NB4 (cell line): ENCODE results near the gene MAN1A1.

Experiments used
- DNase-seq: peaks from one replicate; pipeline ENCODE4 v3.0.0; 2010; ENCODE audit warnings: low read depth
- H3K4me3 ChIP-seq: one replicate; pipeline ENCODE4 v1.5.1; 2011; ENCODE audit warnings: mild to moderate bottlenecking, low read depth, low read length, moderate library complexity
- MYC ChIP-seq: IDR thresholded peaks from 2 replicates; pipeline ENCODE4 v1.6.1; 2011; ENCODE audit warnings: low read depth, low read length
- POLR2A ChIP-seq: IDR thresholded peaks from 2 replicates; pipeline ENCODE4 v1.6.1; 2011; ENCODE audit warnings: mild to moderate bottlenecking; ENCODE audit not compliant: insufficient read length; ENCODE audit errors: extremely low read depth
- TF ChIP-seq, protein P1 (sequence below): IDR thresholded peaks from one replicate; pipeline ENCODE4 v1.5.1; 2012; ENCODE audit warnings: low read depth, low read length
- TF ChIP-seq, protein P2 (sequence below): IDR thresholded peaks from 2 replicates; pipeline ENCODE4 v1.6.1; 2011; ENCODE audit warnings: low read depth, low read length

Gene MAN1A1

DNA sequence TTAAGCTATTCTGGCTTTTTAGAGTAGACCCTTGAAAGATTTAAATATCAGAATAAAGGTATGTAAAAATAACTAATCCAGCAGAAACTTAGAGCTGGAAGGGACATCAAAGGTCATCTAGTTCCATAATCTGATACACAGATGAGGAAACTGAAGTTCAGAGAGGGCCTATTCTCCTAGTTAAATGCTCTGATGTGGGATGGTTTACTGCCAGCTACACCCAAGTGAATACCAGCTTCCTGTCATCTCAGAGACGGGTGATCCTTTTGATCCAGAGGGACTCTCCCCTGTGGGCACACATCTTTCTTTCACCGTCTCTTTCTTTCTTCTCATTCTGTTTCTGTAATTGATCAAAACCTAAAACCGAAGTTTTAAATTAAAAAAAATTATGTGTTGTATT, 94.1 kb downstream of the MAN1A1 start:
- H3K4me3 ChIP-seq, result no peak overlapping the region
- TF ChIP-seq, protein P1, sequence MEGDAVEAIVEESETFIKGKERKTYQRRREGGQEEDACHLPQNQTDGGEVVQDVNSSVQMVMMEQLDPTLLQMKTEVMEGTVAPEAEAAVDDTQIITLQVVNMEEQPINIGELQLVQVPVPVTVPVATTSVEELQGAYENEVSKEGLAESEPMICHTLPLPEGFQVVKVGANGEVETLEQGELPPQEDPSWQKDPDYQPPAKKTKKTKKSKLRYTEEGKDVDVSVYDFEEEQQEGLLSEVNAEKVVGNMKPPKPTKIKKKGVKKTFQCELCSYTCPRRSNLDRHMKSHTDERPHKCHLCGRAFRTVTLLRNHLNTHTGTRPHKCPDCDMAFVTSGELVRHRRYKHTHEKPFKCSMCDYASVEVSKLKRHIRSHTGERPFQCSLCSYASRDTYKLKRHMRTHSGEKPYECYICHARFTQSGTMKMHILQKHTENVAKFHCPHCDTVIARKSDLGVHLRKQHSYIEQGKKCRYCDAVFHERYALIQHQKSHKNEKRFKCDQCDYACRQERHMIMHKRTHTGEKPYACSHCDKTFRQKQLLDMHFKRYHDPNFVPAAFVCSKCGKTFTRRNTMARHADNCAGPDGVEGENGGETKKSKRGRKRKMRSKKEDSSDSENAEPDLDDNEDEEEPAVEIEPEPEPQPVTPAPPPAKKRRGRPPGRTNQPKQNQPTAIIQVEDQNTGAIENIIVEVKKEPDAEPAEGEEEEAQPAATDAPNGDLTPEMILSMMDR, result no peak
- TF ChIP-seq, protein P2, sequence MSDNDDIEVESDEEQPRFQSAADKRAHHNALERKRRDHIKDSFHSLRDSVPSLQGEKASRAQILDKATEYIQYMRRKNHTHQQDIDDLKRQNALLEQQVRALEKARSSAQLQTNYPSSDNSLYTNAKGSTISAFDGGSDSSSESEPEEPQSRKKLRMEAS, result no peak
- TF ChIP-seq MYC (no peak), POLR2A (no peak)
- DNase-seq, result no peak

DNA sequence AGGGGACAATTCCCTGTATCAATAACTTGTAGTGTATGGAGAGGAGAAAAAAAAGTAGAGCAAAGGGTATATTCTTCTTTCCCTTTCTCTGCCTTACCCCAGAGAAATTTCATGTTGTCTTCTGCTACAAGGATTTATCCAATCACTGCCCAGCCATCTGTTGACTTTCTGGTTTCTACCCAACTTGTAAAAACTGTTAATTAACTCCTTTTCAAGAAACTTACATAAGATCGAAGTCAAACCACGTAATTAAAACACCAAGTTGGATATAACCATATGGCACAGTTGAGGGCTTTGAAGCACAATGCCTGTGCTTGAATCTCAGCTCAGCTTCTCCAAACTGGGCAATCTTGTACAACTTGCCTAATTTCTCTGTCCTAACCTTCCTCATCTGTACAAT, 99.5 kb downstream of the MAN1A1 start:
- no peak for DNase-seq
- H3K4me3 ChIP-seq, result no peak overlapping the region
- no peak for TF ChIP-seq MYC

DNA sequence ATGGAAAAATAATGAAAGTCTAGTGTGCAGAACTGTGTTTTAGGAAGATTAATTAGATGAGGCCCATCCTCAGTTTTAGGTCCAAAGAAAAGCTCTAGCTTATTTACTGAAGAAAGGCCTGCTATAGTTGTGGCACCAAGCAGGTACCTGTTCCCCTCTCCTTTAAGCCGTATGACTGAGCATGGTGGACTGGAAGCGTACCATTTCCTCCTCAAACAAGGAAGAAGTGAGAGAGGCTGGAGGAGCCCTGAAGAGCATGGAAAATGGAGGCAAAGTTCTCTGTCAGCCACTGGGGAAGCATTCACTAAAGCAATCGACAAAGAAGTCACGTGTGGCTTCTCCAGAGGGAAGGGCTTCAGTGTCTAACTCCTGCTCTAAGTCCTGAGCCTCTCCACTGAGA, 100.2 kb downstream of the MAN1A1 start:
- TF ChIP-seq POLR2A (no peak), MYC (no peak)
- TF ChIP-seq, protein P2, result no peak
- TF ChIP-seq, protein P1, result no peak
- no peak overlapping the region for H3K4me3 ChIP-seq
- DNase-seq, result no peak

DNA sequence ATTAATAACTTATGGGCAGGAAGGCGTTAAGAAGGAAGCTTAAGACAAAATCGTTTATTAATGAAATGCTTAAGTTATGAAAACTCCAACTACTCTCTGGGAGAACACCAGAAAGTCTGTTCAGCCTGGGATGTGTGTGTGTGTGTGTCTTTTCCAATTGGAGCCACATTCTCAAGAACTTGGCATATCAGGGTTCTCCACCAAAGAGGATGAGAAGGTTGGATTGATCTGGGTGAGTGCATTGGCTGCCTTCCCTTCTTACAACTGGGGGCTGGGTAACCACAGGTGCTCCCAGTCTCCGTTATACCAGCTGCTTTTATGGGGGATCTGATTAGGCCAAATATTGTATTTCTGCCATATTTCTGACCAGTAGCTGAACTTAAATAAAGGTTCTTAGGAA, 102.1 kb downstream of the MAN1A1 start:
- no peak for DNase-seq
- no peak overlapping the region for H3K4me3 ChIP-seq
- TF ChIP-seq MYC, result no peak
- TF ChIP-seq, protein P1, result no peak
- TF ChIP-seq, protein P2, result no peak
- TF ChIP-seq POLR2A, result no peak

DNA sequence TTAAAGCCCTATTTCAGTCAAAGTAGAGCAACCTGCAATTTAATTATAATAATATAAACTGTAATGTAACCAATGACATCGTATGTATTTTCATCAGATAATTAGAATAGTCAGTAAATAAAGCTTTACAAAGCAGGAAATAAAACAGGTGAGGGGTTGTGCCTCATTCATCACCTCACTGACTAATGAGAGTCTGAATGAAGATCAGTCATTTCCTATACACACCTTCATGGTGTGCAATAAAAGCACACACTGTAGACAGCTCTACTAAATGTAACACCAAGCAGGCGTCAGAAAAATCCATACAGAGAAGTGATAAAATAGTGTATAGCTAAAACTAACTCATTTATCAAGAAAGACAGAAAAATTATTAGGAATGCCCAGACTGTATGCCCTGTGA, 105.9 kb downstream of the MAN1A1 start:
- TF ChIP-seq, protein P2, result no peak
- TF ChIP-seq MYC (no peak), POLR2A (no peak)
- TF ChIP-seq, protein P1, result no peak
- H3K4me3 ChIP-seq, result no peak overlapping the region
- no peak for DNase-seq

DNA sequence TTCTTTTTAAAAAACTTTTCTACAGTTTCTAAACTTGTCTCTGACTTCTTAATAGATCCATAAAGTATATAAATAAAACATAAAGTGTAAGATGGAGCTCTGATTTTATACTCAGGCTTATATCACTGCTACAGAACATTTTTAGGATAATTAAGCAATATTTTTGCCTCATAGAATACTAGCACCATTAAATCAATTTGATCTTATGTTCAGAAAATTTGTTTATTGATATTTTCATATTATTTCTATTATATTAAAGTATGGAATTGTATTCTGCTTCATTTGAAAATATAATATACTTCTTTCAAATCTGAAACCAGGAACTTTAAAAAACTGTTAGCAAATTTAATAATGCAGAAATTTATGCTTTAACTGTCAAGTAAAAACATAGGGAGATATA, 106.5 kb downstream of the MAN1A1 start:
- H3K4me3 ChIP-seq, result no peak overlapping the region
- TF ChIP-seq, protein P2, result no peak
- no peak for TF ChIP-seq POLR2A
- no peak for TF ChIP-seq MYC
- TF ChIP-seq, protein P1, result no peak
- DNase-seq, result no peak
